Stimulated activated CD8-positive, alpha-beta memory T cell treated with anti-CD3 and anti-CD28 coated beads, Interleukin-12 subunit alpha, Interleukin-12 subunit beta, amount 100 ng/mL, for 24 hours (primary cell): ENCODE measurements around the gene POP7.
"Not testable (repeated sequence)": the region's sequence is repeated elsewhere in the genome, so short reads cannot be mapped to it uniquely, and the experiment has no call there.

Source experiments
- DNase-seq: peaks from one replicate; pipeline ENCODE4 v3.0.0-alpha.2; 2020; ENCODE audit errors: extremely low read depth

Gene POP7

DNA sequence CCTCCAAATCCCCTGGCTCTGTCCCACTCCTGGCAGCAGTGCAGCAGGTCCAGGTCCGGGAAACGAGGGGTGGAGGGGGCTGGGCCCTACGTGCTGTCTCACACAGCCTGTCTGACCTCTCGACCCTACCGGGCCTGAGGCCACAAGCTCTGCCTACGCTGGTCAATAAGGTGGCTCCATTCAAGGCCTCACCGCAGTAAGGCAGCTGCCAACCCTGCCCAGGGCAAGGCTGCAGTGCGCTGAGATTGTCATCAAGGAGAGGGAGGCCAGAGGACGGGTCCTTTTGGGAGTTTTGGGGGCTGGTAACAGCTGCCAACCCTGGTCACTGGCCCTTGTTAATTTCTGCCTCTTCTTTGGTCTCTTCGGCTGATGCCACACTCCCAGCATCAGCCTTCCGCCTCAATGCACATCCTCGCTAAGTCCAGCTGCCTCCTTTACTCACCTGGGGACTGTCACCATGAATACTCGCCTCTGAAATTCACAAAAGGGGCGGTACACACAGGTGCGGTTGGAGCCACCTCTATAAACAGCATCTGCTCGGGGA is 17.9 kb downstream of the POP7 start:
- DNase-seq: no peak

DNA sequence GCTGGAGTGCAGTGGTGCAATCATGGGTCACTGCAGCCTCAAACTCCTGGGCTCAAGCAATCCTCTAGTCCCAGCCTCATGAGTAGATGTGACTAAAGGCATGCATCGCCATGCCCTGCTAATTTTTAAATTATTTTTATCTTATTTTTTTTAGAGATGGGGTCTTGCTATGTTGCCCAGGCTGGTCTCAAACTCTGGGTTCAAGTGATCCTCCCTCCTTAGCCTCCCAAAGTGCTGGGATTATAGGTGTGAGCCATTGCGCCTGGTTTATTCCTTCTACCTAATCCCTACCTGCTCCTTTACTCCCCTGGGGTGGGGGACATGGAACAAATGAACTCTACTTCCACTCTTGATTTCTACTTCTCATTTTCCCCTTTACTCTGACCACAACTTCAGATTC is 18.4 kb downstream of the POP7 start:
- DNase-seq: not testable (repeated sequence)

DNA sequence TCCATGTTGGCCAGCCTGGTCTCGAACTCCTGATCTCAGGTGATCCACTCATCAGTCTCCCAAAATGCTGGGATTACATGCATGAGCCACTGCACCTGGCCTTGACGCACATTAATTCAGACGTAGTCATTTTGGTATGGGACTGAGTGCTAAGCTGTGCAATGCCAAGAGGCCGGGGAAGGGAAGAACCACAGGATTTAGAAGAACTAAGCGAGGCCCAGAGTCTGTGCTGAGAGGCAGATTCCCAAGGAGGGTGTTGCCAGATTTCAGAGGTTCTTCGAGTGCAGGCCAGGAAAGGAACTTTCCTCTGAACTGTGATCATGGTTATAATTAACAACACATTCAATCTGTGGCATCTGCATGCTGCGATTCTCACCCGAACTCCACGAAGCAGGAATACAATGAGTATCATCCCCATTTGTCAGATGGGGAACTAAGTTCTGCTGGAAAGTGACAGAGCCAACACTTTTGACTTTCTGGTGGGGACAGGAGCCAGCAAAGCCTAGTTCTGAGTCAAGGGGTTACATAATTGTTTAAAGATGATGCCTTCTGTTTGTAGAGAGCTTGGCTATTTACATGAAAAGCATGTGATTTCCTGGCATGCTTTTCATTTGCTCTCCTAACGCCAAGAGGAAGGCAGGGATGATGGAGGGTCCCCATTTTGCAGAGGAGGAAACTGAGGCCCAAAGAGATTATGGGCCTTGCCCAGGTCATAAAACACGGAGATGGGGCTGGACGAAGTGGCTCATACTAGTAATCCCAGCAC is 21.3 kb downstream of the POP7 start:
- no peak for DNase-seq

- no peak for DNase-seq
Measured at GRCh38 chr7:100728196-100728595, 22.3 kb downstream of the POP7 start.

DNA sequence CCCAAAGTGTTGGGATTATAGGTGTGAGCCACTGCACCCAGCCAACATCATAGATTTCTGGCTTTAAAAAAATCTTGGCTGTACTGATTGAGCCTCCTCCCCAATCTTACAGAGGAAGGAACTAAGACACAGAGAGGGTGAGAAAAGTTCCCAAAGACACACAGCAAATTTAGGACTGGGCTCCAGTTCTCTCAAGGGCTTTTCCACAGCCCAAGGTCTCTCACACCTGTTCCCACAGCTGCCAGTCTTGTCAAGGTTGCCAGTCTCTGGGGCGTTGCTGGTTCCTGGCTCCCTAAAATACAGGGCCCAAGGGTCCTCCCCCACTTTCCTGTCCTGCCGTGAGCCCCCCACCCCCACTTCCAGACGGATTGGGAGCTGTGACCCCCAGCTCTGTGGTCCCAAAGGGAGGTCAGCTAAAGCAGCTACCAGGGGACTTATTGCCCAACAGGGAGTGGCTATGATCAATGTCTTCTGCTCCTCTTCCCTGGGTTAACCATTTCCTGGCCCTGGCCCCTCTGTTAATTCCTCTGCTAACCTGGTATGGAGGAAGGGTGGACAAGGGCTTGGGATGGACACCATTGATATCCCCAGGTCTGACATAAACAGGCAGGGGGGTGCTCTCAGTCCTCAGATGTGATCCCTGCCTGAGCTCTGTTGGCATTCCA is 24.3 kb downstream of the POP7 start:
- DNase-seq: no peak

- no peak for DNase-seq
Measured at GRCh38 chr7:100731937-100732636, 26.2 kb downstream of the POP7 start.

DNA sequence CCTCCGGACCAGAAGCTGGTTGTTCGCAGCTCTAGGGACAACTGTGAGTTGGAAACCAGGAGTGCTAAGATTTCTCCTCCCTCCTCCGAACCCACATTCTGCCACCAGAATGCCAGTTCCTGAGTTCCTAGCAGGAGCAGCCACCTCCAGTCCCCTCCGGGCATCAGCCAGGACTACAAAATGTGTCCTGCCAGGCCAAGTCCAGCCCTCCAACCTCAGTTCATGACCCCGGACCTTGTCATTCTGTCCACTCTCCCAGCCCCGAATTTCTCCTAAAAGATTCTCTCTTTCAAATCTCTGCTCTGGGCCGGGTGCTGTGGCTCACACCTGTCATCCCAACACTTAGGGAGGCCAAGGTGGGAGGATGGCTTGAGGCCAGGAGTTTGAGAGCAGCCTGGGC is 29.8 kb downstream of the POP7 start:
- DNase-seq: no peak

- DNase-seq: no peak
Measured at GRCh38 chr7:100736671-100737070, 30.8 kb downstream of the POP7 start.

- DNase-seq: no peak
Measured at GRCh38 chr7:100739934-100740333, 34.0 kb downstream of the POP7 start.

DNA sequence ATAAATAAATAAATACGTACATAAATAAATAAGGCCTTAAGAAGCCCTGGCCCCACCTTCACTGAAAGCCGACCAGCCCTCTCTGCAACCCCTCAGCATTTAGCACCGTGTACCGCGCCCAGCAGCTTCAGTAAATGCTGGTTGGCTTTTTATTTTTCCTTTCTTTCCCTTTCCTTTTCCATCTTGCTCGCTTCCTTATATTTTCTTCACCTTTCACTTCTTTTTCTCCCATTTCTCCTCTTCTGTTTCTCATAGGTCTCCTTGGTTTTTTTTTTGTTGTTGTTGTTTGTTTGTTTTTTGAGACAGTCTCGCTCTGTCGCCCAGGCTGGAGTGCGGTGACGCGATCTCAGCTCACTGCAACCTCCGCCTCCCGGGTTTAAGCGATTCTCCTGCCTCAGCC is 38.7 kb downstream of the POP7 start:
- DNase-seq: no peak

GRCh38 chr7:100745184-100745583 is 39.3 kb downstream of the POP7 start:
- DNase-seq: no peak

GRCh38 chr7:100752994-100753393 is 47.1 kb downstream of the POP7 start:
- no peak for DNase-seq

DNA sequence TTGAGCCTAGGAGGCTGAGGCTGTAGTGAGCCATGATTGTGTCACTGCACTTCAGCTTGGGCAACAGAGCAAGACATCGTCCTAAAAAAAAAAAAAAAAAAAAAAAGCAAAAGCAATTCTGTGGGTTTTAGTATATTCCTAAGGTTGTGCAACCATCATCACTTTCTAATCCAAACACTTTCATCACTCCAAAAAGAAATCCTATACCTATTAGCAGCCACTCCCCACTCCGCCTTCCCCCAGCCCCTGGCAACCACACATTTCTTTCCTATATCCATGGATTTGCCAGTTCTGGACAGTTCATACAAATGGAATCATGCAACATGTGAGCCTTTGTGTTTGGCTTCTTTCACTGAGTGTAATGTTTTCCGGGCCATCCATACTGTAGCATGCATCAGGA is 47.8 kb downstream of the POP7 start:
- no peak for DNase-seq
